GM19452 (cell line): ENCODE results near the gene STXBP6.

Experiments used
- ATAC-seq: cut with Tn5 transposase; IDR thresholded peaks from one replicate; pipeline ENCODE4 v1.9.1; 2021; ENCODE audit not compliant: unreplicated experiment

The STXBP6 gene

DNA sequence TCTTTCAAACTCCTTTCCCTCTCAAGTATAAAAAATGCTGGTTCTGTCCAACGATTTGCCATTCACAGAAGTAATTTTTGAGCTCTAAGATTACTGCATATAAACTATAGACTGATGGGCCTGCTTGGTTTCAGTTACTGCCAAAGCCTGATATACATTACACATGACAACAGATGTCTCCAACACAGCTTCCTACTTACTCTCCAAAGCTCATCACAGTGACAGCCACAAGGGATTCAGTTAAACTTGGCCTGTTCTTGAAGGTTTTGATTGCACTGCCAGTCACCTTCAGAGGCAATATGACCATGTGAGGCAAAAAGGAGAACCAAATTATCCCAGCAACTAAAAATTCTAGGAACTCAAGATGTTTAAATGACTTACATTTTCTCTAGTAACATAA is 30.1 kb downstream of the STXBP6 start:
- no peak for ATAC-seq

DNA sequence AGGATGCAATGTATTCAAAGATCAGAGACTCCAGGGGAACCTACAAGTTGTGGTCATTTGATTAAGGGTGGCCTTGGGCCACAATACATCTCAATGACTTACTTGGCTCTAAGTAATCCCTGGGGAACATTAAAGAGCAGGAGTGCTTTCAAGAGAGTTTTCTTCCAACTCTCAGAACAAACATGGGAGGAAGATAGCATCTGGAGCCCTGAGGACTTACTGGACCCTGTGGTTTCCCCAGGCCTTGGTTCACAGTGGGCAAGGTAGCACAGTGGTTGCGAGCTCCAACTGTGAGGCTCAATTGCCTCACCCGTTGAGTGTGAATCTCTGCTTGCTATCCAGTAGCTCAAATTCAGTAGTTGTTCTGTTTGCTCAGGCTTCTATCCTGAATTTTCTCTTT is 32.4 kb downstream of the STXBP6 start:
- no peak for ATAC-seq

DNA sequence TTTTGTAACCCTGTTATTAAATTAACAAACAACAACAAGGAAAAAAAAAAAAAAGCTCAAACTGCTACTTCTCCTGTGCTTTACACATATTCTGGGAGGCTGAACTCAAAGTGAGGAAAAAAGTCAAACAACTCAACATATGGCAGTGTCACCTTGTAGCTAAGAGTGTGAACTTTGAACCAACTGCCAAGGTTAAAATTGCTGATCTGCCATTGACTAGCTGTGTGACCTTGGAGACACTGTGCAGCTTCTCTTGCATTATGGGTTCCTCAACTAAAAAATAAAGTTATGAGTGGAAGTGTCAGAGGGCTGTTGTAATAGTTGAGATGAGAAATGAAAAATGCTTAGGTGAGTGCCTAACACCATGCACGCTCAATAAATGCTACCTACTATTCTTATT is 34.2 kb downstream of the STXBP6 start:
- no peak for ATAC-seq

DNA sequence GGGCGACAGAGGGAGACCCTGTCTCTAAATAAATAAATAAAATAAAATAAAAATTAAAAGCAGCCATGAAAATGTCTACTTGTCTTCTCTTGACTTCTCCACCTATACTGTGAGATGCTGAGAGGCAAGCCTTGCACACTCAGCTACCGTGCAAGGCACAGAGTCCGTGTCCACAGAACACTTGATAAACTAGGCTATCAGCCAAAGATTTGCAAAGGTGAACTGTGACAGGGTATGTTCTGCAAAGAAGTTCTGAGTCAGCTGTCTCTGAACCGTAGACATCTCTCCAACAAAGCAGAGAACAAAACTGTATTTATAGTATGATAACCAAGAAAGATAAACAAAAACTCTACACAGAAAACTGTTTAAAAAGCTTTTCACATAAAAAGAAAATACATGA is 35.5 kb downstream of the STXBP6 start:
- no peak for ATAC-seq

DNA sequence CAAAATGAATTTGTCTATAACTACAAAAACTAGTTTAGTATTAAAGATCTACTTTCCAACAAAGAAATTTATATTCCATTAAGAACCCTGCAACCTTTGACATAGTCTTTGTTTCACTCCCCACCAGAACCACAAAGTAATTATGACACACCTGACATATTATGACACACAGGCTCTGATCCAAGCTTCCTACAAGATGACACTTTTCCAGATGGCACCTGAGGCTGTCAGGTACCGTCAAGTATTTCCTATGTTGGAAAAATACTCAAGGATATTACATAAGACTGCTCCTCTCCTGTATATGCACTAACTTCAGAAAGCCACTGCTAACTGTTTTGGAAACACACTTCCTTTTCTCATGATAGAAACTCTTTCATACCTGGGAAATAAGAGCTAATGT is 38.9 kb downstream of the STXBP6 start:
- ATAC-seq: no peak

DNA sequence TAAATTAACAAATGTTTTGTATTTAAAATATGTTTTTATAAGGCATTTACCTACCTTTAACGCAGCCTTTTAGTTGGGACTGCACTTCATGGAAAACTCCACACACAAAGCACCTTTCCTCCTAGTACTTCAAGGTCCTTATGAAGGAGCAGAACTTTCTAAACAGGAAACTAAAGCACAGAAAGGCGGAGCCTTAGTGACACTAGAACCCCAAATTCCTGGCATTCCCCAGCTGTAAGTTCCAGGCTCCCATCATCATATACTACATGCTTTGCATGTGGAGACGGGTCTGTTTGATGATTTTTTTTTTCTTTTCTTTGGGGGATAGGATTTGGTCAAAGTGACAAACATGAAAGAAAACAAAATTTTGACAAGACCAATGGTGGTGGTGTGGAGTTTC is 39.5 kb downstream of the STXBP6 start:
- no peak for ATAC-seq

DNA sequence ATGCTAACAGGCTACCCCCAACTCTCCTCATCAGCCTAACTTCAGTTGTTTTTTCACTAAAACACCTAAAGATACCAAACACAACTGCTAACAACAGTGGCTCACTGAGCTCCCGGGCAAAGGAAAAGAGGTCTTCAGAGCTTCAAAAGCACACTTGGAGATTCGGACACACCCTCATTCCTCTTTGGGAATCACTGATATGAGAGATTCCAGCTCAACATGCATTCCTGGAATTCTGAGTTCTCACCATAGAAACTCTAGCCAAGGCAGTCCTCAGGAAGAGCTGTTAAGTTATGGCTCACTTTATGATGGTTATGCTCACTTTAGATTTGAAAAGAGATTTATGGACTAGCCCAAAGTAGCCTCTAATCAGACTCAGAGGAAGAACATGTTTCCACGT is 40.1 kb downstream of the STXBP6 start:
- no peak for ATAC-seq

DNA sequence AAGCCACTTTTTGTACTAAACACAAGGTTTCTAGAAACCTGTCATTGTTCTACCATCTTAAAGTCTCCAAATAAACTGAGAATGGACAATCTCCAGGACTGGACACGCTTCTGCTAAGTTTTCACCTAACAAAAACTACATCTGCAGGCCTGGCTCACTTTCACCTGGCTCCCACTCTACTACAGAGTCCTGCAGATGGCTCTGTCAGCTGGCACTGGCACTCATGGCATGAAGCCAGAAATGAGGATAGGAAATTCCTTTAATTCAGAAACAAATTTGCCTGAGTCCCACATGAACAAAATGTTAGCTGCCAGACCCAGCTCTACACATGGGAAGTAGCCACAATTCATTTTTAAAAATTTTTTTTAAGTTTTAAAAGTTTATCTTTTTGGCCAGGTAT is 42.1 kb downstream of the STXBP6 start:
- no peak for ATAC-seq

DNA sequence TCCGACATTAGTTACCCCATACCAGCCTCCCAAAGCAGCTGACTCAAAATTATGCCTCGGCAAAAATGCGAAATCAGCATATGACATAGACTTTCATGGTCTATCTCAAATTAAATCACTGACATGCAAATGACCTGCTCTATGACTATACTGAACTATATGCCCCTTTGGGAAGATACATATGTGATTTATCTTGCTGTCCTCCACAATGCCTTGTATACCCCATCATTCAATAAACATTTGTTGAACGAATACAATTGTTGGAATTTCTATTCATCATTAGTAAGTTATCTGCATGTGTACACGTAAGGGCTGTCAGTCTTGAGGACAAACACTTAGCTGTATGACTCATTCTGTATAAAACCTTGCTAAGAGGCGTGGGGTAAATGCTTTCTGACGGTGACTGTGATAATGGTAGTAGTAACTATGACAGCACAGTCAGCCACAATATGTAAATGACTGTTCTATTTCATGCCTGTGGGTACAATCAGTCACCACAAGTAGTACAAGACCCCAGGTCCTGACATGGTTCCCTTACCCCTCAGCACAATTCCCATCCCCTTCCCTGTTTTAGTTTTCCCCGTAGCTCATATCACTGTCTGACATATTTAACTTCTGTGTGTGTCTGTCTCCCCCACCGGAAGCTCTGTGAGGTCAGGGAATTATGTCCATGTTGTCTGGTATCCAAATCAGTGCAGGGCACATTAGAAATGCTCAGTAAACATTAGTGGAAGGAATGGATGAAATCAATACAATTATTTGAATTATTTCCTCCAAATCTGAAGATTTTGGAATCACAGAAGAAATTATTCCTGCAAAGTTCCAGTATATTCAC is 42.8 kb downstream of the STXBP6 start:
- ATAC-seq: no peak

DNA sequence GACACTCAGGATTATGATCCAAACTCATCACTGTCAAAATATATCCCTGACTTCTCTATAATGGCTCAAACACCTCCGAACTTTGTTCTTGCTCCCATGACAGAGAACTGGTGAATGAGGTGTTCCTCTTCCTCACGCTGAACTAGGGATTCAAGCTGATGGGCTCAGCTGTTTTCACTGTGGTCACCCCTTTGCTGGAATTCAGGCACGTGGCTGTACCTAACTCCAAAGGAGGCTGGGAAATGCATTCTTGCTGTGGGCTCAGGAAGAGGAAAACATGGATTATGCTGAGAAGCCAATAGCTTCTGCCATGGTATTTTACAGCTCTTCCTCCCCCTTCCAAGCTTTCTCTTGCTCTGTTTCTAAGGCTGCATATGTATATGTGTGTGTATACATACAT is 43.9 kb downstream of the STXBP6 start:
- ATAC-seq: no peak

DNA sequence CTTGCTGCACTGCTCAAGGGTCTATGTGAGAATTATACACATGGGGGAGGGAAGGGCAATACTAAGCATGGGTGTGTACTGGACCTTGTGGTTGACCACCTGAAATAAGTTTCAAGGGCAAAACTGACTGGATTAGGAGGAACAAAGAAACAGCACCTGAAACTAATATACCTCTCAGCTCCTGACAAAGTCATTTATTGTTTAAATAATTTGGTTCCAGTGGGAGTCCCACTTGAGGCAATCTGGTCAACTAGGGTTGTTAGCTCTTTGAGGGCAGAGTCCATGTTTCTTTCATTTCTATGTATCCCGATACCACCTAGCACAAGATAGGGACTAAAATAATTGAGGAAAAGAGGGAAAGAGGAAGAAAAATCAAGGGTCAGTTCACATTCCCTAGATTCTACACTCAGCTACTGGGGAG is 45.5 kb downstream of the STXBP6 start:
- ATAC-seq: no peak

DNA sequence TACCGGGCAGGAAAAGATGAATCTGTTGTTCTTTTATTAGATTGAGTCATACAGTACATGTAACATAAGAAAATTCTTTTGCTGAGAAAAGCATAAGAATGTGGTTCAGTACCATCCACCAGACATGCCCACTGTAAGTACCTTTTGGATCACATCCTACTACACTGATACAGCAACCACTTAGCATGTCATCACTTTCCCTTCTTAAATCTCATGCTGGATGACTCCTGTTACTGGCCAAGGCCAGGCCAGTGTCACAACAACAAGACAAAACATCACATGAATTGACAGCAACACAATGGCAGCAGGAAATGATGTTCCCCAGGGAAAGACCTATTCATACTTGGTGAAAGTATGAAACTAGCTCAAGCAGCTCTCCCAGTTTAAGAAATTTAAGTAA is 46.4 kb downstream of the STXBP6 start:
- no peak for ATAC-seq

DNA sequence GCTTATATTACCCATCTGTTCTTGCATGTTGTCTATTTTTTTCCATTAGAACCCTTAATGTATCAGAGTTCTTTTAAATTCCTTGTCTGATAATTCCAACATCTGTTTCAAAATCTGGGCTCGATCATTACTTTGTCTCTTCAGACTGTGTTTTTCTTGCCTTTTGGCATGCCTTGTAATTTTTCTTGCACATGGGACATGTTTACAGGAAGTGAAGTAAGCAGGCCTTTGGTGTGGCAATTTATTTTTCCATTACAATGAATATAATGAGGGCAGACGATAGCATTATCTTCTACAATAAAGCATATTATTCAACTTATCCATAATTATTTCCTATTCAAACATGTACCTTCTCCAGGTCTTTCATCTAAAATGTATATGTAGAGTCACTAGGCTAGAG is 48.3 kb downstream of the STXBP6 start:
- ATAC-seq: no peak

DNA sequence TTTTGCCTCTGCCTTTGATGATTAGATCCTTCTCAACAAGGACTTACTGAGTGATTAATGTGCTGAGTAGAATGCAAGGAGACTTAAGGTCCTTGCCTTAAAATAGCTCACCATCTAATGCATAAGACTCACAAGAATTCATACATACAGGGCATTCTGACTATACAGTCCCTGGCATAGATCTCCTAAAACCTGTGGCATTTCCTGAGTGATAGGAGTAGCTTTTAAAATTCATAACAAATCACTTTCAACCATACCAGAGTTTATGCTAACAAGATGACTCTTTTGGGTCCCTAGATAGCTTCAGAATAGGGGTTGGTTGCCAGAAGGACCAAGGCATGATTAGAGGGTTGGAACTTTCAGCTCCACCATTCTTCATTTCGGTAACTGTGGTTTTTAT is 48.8 kb downstream of the STXBP6 start:
- ATAC-seq: no peak

DNA sequence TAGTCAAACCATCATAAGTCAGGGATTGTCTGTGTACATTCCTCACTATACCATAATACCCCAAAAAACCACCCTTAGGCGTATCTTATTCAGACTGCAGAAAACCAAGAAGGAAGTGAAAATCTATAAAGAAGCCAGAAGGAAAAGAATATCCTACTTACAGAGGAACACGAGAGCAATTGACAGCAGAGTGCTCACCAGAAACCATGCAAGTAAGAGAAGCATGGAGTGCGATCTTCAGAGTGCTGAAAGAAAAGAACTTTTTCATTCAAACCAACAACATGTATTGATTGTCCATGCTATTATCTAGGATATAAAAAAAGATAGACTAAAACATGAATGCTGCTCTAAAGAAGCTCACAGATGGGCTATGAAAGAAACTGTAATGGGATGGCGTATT is 50.8 kb downstream of the STXBP6 start:
- no peak for ATAC-seq

DNA sequence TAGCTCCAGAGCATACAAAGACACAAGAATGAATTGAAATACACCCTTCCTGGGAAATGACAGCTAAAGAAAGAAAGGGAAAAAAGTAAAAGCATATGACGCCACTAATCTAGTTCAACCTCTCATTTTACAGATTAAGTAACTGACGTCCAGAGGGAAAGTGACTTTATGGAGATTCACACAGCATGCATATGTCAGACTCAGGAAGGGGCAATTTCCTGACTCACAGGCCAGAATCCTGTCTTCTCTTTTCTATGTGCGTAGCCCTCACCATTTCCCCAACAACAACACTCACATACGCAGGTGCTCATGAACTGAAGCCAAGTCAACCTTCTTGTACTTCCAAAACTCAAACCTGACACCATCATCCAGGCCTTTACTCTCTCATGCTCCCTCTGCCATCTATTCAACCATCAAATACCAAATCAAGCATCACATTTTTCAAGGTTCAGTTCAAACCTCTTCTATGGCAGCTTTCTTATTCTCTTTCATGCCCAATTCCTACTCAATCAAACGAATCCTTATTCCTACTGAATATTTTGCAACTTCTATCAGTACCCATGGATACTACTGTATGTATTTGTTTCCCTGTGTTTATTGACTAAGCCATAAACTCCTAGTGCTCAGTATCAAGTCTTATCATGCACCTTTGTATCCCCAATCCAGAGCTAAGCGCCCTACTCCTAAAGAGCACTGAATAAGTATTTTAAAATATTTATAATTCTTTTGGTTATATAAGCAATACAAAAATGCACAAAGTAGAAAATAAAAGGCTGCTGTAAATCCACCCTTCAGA is 52.8 kb downstream of the STXBP6 start:
- ATAC-seq: no peak

DNA sequence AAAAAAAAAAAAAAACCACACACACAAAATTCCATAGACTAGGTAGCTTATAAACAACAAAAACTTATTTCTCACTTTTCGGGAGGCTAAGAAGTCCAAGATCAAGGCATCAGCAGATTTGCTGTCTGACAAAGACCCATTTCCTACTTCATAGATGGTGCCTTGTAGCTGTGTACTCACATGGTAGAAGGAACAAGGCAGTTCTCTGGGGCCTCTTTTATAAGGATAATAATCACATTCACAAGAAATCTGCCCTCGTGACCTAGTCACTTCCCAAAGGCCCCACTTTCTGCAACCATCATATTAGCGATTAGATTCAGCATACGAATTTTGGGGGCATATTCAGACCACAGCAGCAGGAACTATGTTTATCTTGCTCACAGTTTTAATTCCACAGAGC is 54.9 kb downstream of the STXBP6 start:
- ATAC-seq: no peak

DNA sequence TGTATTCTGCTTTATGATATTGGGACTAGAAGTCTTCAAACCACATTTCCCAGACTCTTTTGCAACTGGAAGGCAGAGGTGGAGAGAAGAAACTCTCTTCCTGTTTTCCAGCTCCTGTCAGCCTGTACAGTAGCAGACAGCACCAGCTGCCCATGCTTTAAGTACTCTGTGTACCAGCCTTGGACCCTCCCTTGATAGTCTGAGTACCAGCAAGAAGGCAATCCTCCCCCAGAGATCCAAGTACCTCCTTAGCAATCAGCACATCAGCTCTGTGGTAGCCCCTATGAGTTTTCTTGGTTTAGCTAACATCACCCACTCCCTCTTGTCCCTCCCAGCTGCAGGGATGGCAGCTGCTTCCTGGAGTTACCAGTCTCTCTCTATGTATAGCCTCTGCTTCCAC is 56.3 kb downstream of the STXBP6 start:
- ATAC-seq: no peak

DNA sequence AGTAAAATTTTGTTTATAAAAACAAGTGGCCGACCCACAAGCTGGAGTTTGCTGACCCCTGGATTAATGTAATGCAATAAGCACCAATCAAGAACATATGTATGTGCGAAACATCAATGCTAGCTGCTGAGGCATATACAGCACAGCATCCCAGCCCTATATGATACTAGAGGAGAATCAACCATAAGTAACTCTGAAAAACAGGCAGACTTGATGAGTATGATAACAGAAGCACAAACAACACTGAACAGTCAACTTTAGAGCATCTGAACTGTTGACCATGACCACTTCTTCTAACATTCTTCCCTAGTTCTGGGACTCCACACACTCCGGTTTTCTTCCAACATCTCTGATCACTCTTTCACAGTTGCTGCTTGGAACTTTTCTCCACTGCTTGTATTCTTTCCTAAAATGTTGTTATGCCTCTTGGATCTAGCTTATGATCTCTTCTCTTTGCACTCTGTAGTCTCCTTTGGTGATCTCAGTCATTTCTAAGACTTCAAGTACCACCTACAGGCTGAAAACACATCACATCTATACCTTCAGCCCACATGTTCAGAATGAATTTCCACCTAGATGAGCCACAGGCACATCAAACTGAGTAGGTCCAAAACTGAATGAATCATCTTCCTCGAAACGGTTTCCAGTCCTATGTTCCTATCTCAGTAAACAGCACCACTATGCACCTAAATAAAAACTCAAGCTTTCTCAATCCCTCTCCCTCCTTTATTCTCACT is 57.2 kb downstream of the STXBP6 start:
- ATAC-seq: no peak

DNA sequence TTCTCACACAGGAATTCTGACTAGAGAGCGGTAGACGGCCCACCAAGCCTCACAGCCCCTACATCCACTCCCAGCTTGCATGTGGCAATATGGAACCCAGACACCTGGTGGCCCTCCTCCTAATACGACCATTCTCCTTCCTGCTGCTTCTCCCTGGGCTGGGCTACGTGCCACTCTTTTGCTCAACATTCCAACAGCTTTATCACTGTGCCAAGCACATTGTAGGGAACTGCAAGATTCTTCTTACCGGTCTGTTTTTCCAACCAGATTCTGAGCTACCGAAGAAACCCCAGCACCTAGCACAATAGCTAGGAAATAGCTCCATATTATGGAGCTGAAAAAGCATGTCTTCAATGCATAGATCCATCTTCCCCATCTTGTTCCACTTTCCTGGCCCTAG is 58.1 kb downstream of the STXBP6 start:
- ATAC-seq: no peak

DNA sequence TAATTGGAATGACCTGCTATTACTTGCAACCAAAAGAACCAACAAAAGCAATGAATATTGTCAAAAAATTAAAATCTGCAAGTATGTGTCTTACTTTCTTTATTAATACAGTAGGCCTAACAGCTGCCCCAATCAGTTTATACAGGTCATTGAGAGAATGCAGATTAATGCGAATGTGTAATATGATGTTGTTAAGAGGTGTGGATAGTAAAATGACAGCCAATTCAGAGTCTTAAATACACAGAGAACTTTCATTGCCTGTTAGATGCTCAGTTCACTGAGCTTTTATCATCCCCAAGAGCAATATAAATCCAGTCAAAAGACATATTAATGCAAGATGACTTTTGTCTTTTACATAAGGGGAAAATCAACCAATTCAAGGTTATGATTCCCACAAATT is 58.7 kb downstream of the STXBP6 start:
- ATAC-seq: no peak

DNA sequence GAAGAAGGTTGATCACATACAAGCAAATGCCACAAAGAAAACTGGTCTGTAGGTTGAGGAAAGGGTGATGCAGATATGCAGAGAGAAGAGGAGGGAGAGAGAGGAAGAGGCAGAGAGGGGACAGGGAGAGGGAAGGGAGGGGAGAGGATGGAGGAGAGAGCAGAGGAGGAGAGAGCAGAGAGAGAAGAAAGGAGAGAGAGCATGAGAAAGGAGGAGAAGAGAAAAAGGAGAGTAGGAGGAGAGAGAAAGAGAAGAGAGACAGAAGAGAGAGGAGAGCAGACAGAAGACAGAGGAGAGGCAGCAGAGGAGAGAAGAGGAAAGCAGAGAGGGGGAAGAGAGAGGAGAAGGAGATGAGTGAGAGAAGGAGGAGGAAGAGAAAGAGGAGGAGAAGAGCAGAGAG is 59.2 kb downstream of the STXBP6 start:
- ATAC-seq: no peak
